IPS-18a (cell line): Measurements from ENCODE around the gene HYCC2.

ENCODE experiments used
- H3K27ac ChIP-seq: one replicate; pipeline ENCODE4 v1.5.1; 2013; ENCODE audit warnings: low read length
- H3K27me3 ChIP-seq: one replicate; pipeline ENCODE4 v1.6.1; 2013; ENCODE audit warnings: mild to moderate bottlenecking, low read length; ENCODE audit not compliant: control insufficient read depth, insufficient read depth
- H3K36me3 ChIP-seq: one replicate; pipeline ENCODE4 v1.6.1; 2013; ENCODE audit warnings: low read depth, low read length; ENCODE audit not compliant: control insufficient read depth
- H3K4me1 ChIP-seq: one replicate; pipeline ENCODE4 v1.6.1; 2013; ENCODE audit warnings: low read depth, low read length; ENCODE audit not compliant: control insufficient read depth
- H3K4me3 ChIP-seq: one replicate; pipeline ENCODE4 v1.5.1; 2013; ENCODE audit warnings: low read length
- H3K9ac ChIP-seq: one replicate; pipeline ENCODE4 v1.6.1; 2013; ENCODE audit warnings: mild to moderate bottlenecking, low read length, moderate library complexity
- H3K9me3 ChIP-seq: one replicate; pipeline ENCODE4 v1.6.1; 2013; ENCODE audit warnings: low read depth, low read length; ENCODE audit not compliant: control insufficient read depth

The HYCC2 gene

DNA sequence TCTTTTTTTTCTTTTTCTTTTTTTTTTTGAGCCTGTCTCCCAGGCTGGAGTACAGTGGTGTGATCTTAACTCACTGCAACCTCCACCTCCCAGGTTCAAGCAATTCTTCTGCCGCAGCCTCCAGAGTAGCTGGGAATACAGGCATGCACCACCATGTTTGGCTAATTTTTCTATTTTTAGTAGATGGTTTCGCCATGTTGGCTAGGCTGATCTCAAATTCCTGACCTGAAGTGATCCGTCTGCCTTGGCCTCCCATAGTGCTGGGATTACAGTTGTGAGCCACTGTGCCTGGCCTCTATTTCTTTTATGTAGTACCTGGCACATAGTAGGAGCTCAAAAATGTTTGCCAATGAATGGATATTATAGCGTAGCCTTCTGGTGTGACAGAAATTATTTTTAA is 37.7 kb upstream of the HYCC2 start:
- H3K4me1 ChIP-seq = no peaks in the 10 kb centered on the region
- no peak overlapping the region for H3K27ac ChIP-seq
- H3K4me3 ChIP-seq = no peak overlapping the region
- no peak overlapping the region for H3K9ac ChIP-seq
- H3K9me3 ChIP-seq = no peaks in the 10 kb centered on the region
- H3K36me3 ChIP-seq = no peaks in the 10 kb centered on the region
- no peaks in the 10 kb centered on the region for H3K27me3 ChIP-seq

DNA sequence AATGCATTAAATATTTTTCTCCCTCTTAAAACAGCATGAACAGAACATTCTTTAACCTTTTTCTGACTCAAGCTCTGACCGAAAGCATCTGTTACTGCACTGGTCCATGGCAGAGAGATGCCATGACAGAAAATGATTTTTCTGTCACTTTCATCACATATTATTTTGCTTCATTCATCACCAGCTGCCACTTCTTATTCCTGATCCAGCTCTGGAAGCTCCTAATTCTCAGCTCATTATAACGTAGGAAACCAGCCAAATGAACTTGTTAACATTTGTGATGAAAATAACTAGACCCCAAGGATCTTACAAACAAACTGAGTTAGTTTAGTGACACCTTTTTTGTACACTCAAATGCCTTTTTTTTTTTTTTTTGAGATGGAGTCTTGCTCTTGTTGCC is 36.9 kb upstream of the HYCC2 start:
- Histone ChIP-seq H3K27ac (no peak overlapping the region), H3K4me1 (no peaks in the 10 kb centered on the region), H3K4me3 (no peak overlapping the region), H3K9ac (no peak overlapping the region), H3K27me3 (no peaks in the 10 kb centered on the region), H3K9me3 (no peaks in the 10 kb centered on the region), H3K36me3 (no peaks in the 10 kb centered on the region)

DNA sequence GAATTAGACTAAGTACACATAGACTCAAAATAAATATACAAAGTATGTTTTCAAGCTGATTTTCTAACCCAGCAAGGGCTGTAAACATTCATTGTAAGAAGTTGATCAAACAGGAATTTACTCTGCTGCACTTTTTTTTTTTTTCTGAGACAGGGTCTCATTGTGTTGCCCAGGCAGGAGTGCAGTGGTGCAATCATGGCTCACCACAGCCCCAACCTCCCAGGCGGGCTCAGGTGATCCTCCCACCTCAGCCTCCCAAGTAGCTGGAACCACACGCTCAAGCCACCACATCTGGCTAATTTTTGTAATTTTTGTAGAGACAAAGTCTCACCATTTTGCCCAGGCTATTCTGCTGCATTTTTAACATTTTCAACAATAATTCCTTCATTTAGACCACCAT is 36.2 kb upstream of the HYCC2 start:
- Histone ChIP-seq H3K9ac (no peak overlapping the region), H3K4me3 (no peak overlapping the region), H3K27ac (no peak overlapping the region), H3K4me1 (no peaks in the 10 kb centered on the region), H3K27me3 (no peaks in the 10 kb centered on the region), H3K36me3 (no peaks in the 10 kb centered on the region), H3K9me3 (no peaks in the 10 kb centered on the region)

DNA sequence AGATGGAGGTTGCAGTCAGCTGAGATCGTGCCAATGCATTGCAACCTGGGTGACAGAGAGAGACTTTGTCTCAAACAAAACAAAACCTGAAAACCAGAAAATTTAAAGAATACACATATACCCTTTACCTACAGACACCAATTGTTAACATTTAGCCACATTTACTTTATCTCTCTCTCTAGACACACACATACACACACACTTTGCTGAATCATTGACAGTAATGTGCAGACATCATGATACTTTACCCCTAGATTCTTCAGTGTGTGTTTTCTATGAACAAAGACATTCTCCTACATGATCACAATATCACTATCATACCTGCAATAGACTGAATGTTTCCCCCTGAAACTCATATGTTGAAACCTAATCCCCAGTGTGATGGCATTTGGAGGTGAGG is 34.3 kb upstream of the HYCC2 start:
- Histone ChIP-seq H3K9me3 (no peaks in the 10 kb centered on the region), H3K27me3 (no peaks in the 10 kb centered on the region), H3K4me1 (no peaks in the 10 kb centered on the region), H3K36me3 (no peaks in the 10 kb centered on the region), H3K9ac (no peak overlapping the region), H3K27ac (no peak overlapping the region), H3K4me3 (no peak overlapping the region)

DNA sequence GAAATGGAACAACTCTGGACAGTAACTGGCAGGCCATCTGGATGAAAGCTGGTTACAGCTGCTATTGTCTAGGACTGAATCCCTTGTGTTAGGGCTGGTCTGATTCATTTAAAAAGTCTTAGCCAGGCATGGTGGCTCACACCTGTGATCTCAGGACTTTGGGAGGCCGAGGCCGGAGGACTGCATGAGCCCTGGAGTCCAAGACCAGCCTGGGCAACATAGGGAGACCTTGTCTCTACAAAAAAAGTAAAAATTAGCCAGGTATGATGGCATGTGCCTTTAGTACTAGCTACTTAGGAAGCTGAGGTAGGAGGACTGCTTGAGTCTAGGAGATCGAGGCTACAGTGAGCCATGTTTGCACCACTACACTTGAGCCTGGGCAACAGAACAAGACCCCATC is 29.0 kb upstream of the HYCC2 start:
- H3K27ac ChIP-seq = no peak overlapping the region
- H3K9me3 ChIP-seq = no peaks in the 10 kb centered on the region
- no peaks in the 10 kb centered on the region for H3K27me3 ChIP-seq

DNA sequence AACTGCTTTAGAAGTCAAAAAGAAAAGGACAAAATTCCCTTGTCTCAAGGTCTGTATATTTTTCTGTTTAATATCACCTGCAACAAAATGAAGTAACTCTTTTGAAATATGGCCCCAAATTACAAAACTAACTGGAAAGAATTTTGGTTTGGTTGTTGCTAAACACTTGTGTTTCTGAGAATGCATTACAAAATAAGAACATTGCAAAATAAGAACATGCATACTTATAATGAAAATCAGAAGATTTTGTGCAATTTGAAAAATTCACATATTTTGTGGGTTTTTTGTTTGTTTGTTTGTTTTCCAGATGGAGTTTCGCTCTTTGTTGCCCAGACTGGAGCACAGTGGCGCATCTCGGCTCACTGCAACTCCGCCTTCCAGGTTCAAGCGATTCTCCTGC is 22.1 kb upstream of the HYCC2 start:
- no peaks in the 10 kb centered on the region for H3K9me3 ChIP-seq
- no peak overlapping the region for H3K4me3 ChIP-seq
- no peaks in the 10 kb centered on the region for H3K27me3 ChIP-seq

More for the DNA sequence above, 29.0 kb upstream of the HYCC2 start:
- Histone ChIP-seq H3K4me3 (no peak overlapping the region), H3K4me1 (no peaks in the 10 kb centered on the region), H3K9ac (no peak overlapping the region), H3K36me3 (no peaks in the 10 kb centered on the region)

DNA sequence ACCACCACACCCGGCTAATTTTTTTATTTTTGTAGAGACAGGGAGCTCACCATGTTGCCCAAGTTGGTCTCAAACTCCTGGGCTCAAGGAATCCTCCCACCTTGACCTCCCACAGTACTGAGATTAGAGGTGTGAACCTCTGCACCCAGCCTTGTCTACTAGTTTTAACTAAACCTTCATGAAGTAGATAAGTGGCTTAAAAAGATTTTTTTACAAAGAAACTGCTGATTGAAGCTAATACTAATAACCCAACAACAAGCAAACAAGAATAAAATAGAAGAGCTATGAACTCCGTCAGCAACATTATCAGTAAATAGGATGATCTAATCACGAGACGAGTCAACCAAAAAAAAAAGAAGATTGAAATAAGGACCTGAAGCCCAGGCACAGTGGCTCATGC is 19.1 kb upstream of the HYCC2 start:
- Histone ChIP-seq H3K36me3 (no peaks in the 10 kb centered on the region), H3K4me1 (no peaks in the 10 kb centered on the region), H3K9ac (no peak overlapping the region), H3K4me3 (no peak overlapping the region), H3K27ac (no peak overlapping the region), H3K27me3 (no peaks in the 10 kb centered on the region), H3K9me3 (no peaks in the 10 kb centered on the region)

More for the DNA sequence above, 22.1 kb upstream of the HYCC2 start:
- H3K27ac ChIP-seq = no peak overlapping the region
- no peaks in the 10 kb centered on the region for H3K36me3 ChIP-seq
- H3K9ac ChIP-seq = no peak overlapping the region
- no peaks in the 10 kb centered on the region for H3K4me1 ChIP-seq

DNA sequence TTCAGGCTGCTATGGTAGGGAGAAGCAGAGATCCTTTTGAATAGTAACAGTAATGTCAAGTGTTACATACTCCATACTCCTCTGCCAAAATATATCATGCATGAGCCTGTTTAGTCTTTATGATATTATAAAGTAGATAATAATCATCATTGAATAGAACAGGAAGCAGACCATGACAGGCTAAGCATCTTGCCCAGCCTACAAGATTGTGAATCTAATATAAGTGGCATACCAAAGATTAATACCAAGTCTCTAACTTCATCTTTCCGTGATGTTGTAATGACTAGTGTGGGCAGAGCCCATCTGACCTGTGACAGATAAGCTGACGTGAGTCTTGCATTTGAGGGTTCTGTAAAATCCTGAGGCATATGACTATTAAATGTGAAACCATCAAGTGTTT is 13.4 kb upstream of the HYCC2 start:
- H3K4me1 ChIP-seq = no peaks in the 10 kb centered on the region
- no peaks in the 10 kb centered on the region for H3K9me3 ChIP-seq
- H3K4me3 ChIP-seq = no peak overlapping the region
- H3K27ac ChIP-seq = no peak overlapping the region
- H3K9ac ChIP-seq = no peak overlapping the region
- H3K27me3 ChIP-seq = no peaks in the 10 kb centered on the region
- no peaks in the 10 kb centered on the region for H3K36me3 ChIP-seq

DNA sequence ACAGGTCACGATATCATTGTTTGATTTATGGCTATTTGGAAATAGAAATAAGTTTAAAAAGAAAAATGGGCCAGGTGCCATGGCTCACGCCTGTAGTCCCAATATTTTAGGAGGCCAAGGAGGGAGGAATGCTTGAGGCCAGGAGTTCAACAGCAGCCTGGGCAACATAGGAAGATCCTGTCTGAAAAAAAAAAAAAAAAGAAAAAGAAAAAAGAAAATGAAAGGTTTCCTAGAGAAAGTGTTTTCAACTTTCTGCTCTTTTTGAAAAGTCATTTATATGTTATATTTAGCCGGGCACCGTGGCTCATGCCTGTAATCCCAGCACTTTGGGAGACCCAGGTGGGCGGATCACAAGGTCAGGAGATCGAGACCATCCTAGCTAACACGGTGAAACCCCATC is 3.5 kb upstream of the HYCC2 start:
- H3K4me3 ChIP-seq = no peak overlapping the region
- H3K9ac ChIP-seq = no peak overlapping the region
- H3K36me3 ChIP-seq = no peaks in the 10 kb centered on the region
- H3K27me3 ChIP-seq = no peaks in the 10 kb centered on the region
- no peak overlapping the region for H3K27ac ChIP-seq
- H3K4me1 ChIP-seq = peaks cover 5% of the 10 kb centered on the region
- H3K9me3 ChIP-seq = no peaks in the 10 kb centered on the region

DNA sequence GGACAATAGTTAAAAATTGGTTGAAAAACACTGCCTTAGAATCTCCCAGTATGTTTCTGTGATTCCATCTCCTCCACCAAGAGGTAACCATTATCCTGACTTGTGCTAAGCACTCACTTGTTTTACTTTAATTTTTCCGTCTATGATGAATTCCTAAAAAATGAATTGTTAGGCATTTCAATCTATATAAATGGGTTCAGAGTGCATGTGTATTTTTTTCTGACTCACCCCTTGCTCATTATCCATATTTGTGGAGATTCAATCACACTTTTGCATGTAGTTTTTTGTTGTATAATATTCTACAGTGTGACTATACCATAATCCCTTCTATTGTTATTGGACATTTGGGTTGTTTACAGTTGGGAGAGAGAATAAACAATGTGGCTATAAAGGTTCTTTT is 1.6 kb upstream of the HYCC2 start:
- Histone ChIP-seq H3K4me3 (peak overlapping the region; percentile 84), H3K27me3 (no peaks in the 10 kb centered on the region), H3K4me1 (peaks cover 5% of the 10 kb centered on the region), H3K9me3 (no peaks in the 10 kb centered on the region), H3K36me3 (no peaks in the 10 kb centered on the region), H3K9ac (peak overlapping the region; percentile 90), H3K27ac (no peak overlapping the region)

DNA sequence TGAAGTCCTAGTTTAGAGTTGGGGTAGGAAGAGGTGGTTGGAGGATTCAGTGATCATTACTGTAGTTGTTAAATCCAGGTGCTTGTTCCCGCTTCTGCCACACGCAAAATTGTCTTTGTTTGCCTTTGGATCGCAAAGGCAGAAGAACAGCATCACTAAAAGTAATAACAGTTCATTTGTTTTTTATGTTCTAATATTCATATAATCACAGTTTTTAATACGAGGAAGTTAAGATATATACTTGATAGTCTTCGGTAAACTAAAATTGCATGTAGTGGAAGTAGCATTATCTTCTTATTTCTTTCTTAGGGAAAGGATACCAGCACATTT is 695 bp upstream of the HYCC2 start:
- Histone ChIP-seq H3K9ac (peak overlapping the region; percentile 90), H3K36me3 (no peaks in the 10 kb centered on the region), H3K27ac (peak overlapping the region; percentile 98), H3K27me3 (no peaks in the 10 kb centered on the region), H3K4me3 (peak overlapping the region; percentile 84), H3K4me1 (peaks cover 5% of the 10 kb centered on the region), H3K9me3 (no peaks in the 10 kb centered on the region)

DNA sequence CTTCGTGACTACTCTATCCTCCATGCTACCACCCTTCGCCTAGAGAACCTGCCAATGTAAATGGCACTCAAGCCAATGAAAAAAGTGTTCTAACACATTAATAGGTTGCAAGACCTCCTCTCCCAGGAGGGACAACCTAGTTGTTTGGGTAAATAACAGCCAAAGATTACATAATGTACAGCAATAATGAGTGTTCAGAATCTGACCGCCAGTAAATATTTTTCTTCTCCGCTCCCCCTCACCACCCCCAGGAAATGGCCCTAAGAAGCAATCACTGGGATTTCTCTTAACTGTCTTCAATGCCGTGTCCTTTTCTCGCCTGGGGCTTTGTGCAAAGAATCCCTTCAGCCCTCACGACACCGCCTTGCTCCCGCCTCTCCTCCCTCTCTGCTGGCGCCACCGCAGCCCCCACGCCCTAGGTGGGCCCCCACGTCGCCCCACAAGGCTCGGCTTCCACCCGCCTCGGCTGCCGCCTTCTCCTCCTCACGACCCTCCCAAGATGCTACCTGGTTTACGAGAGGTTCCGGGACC is 458 bp downstream of the HYCC2 start:
- no peaks in the 10 kb centered on the region for H3K27me3 ChIP-seq
- H3K36me3 ChIP-seq = no peaks in the 10 kb centered on the region
- H3K9me3 ChIP-seq = no peaks in the 10 kb centered on the region
- H3K4me3 ChIP-seq = peak overlapping the region; percentile 84
- peaks cover 5% of the 10 kb centered on the region for H3K4me1 ChIP-seq
- peak overlapping the region; percentile 90 for H3K9ac ChIP-seq
- H3K27ac ChIP-seq = no peak overlapping the region
